HepG2 (cell line): ENCODE data around the gene KRTAP6-1.

Experiments used
- RFX1 ChIP-seq: fragments of 450-650 bp; IDR thresholded peaks from 2 replicates; pipeline ENCODE4 v1.6.1; 2017
- TF ChIP-seq, protein P1 (sequence below): sonication (generic); formaldehyde crosslinking; IDR thresholded peaks from 2 replicates; pipeline ENCODE4 v1.5.1; 2020; ENCODE audit warnings: missing genetic modification reagents, mild to moderate bottlenecking, borderline replicate concordance
- TF ChIP-seq, protein P2 (sequence below): sonication (generic); formaldehyde crosslinking; IDR thresholded peaks from 2 replicates; pipeline ENCODE4 v1.4.0; 2020; ENCODE audit warnings: mild to moderate bottlenecking, missing genetic modification reagents
- TF ChIP-seq, protein P3 (sequence below): conservative IDR thresholded peaks from 2 replicates; pipeline ENCODE4 v1.6.1; 2018; ENCODE audit warnings: missing genetic modification reagents

DNA sequence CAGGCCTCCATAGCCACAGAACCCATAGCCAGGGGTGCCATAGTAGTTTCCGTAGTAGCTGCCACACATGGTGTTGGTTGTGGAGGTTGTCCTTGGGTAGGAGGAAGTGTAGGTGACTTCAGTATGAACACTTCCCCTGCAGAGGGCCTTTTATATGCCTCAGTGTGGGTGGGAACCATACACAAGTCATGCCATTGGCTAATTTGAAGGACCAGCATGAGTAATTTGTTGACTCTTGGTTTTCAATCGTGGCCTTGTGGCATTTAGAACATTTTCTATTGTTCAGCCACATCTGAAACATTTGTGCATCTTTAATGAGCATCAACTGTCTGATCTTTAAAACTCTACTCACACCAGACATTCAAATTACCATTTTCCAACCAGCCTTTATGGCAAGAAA is at the start of gene KRTAP6-1:
- TF ChIP-seq, protein P1, sequence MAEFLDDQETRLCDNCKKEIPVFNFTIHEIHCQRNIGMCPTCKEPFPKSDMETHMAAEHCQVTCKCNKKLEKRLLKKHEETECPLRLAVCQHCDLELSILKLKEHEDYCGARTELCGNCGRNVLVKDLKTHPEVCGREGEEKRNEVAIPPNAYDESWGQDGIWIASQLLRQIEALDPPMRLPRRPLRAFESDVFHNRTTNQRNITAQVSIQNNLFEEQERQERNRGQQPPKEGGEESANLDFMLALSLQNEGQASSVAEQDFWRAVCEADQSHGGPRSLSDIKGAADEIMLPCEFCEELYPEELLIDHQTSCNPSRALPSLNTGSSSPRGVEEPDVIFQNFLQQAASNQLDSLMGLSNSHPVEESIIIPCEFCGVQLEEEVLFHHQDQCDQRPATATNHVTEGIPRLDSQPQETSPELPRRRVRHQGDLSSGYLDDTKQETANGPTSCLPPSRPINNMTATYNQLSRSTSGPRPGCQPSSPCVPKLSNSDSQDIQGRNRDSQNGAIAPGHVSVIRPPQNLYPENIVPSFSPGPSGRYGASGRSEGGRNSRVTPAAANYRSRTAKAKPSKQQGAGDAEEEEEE: no peak
- TF ChIP-seq RFX1: no peak
- TF ChIP-seq, protein P2, sequence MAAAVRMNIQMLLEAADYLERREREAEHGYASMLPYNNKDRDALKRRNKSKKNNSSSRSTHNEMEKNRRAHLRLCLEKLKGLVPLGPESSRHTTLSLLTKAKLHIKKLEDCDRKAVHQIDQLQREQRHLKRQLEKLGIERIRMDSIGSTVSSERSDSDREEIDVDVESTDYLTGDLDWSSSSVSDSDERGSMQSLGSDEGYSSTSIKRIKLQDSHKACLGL (CRISPR knock-in tag): no peak
- TF ChIP-seq, protein P3, sequence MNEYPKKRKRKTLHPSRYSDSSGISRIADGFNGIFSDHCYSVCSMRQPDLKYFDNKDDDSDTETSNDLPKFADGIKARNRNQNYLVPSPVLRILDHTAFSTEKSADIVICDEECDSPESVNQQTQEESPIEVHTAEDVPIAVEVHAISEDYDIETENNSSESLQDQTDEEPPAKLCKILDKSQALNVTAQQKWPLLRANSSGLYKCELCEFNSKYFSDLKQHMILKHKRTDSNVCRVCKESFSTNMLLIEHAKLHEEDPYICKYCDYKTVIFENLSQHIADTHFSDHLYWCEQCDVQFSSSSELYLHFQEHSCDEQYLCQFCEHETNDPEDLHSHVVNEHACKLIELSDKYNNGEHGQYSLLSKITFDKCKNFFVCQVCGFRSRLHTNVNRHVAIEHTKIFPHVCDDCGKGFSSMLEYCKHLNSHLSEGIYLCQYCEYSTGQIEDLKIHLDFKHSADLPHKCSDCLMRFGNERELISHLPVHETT (CRISPR knock-in tag): no peak
